ENCODE results near the gene TNNT2. TPM values are rescaled to one million over a fixed set of nuclear protein-coding genes. Genes with fewer than 3 reads are reported as not detected.
A peak's percentile ranks its signal among the peaks of the same experiment; 100 is the strongest.

Gene TNNT2
- total and polyA plus RNA-seq, 2 of the 13 experiments (the other 11 are each of a cell fraction or from before 2014, with no cell fraction given), result 0.20 to 0.63 TPM

GRCh38 chr1:201309416-201309815 lies 68.1 kb downstream of the TNNT2 start (continued):
- TF ChIP-seq ZNF687 (CRISPR knock-in tag; IDR thresholded peaks at IDR 0.05) (peak; percentile 70), MAX (IDR thresholded peaks at IDR 0.05) (peak; percentile 72), NCOR1 (IDR thresholded peaks at IDR 0.05; ENCODE audit: borderline replicate concordance, low read length) (no peak), LCORL (IDR thresholded peaks at IDR 0.05) (no peak), LCORL (CRISPR knock-in tag; IDR thresholded peaks at IDR 0.05) (0 out of 2 replicates have a peak, but pooled peaks have one; percentile 42), ERF (CRISPR knock-in tag; IDR thresholded peaks at IDR 0.05) (peak; percentile 57; the same call in 1 of the 2 replicates), XBP1 (CRISPR knock-in tag; IDR thresholded peaks at IDR 0.05) (no peak), MNT (IDR thresholded peaks at IDR 0.05) (peak; percentile 51), HOXA3 (CRISPR knock-in tag; IDR thresholded peaks at IDR 0.05) (peak; percentile 59), ZNF776 (CRISPR knock-in tag; IDR thresholded peaks at IDR 0.05) (no peak), ZSCAN9 (CRISPR knock-in tag; IDR thresholded peaks at IDR 0.05; ENCODE audit: borderline replicate concordance) (0 out of 2 replicates have a peak, but pooled peaks have one; percentile 34), BHLHE40 (IDR thresholded peaks at IDR 0.05; ENCODE audit: low read length) (peak; percentile 99), DNMT3B (CRISPR knock-in tag; conservative IDR thresholded peaks at IDR 0.05) (0 out of 2 replicates have a peak, but pooled peaks have one; percentile 47), KDM1A (CRISPR knock-in tag; IDR thresholded peaks at IDR 0.05) (0 out of 2 replicates have a peak, but pooled peaks have one; percentile 50), POLR2AphosphoS5 (IDR thresholded peaks at IDR 0.05; ENCODE audit: low read depth, low read length) (no peak), ZNF350 (CRISPR knock-in tag; IDR thresholded peaks at IDR 0.05; ENCODE audit: borderline replicate concordance, low read depth) (peak; percentile 30; the same call in 1 of the 2 replicates), ZNF709 (CRISPR knock-in tag; IDR thresholded peaks at IDR 0.05) (no peak), GABPB1 (CRISPR knock-in tag; IDR thresholded peaks at IDR 0.05) (peak; percentile 32; the same call in 1 of the 2 replicates), BRF2 (CRISPR knock-in tag; IDR thresholded peaks at IDR 0.05) (no peak), ZNF792 (CRISPR knock-in tag; IDR thresholded peaks at IDR 0.05) (0 out of 2 replicates have a peak, but pooled peaks have one; percentile 33), TFDP1 (CRISPR knock-in tag; IDR thresholded peaks at IDR 0.05; ENCODE audit: borderline replicate concordance) (peak; percentile 57; the same call in 1 of the 2 replicates), ELF3 (CRISPR knock-in tag; IDR thresholded peaks at IDR 0.05) (peak; percentile 27; the same call in 1 of the 2 replicates), SKI (IDR thresholded peaks at IDR 0.05; ENCODE audit: partially characterized antibody) (peak; percentile 85), GLMP (CRISPR knock-in tag; IDR thresholded peaks at IDR 0.05; ENCODE audit: borderline replicate concordance) (no peak)
